HFF-Myc (cell line): Measurements from ENCODE around the gene KAZN.

Experiments used
- DNase-seq: peaks from one replicate; pipeline ENCODE4 v3.0.0-alpha.2; 2011; ENCODE audit warnings: low read depth; ENCODE audit errors: extremely low read depth
- H3K4me3 ChIP-seq: replicated peaks from 2 replicates; pipeline ENCODE4 v1.5.1; 2011; ENCODE audit warnings: low read depth, mild to moderate bottlenecking, control low read depth, low read length
- CTCF ChIP-seq: IDR thresholded peaks from 2 replicates; pipeline ENCODE4 v1.5.1; 2012; ENCODE audit warnings: mild to moderate bottlenecking, low read depth, low read length, control low read depth; ENCODE audit errors: missing control alignments

KAZN gene

GRCh38 chr1:14855801-14856200 lies 257.3 kb downstream of the KAZN start:
- no peak overlapping the region for H3K4me3 ChIP-seq
- no peak for TF ChIP-seq CTCF
- DNase-seq: no peak

DNA sequence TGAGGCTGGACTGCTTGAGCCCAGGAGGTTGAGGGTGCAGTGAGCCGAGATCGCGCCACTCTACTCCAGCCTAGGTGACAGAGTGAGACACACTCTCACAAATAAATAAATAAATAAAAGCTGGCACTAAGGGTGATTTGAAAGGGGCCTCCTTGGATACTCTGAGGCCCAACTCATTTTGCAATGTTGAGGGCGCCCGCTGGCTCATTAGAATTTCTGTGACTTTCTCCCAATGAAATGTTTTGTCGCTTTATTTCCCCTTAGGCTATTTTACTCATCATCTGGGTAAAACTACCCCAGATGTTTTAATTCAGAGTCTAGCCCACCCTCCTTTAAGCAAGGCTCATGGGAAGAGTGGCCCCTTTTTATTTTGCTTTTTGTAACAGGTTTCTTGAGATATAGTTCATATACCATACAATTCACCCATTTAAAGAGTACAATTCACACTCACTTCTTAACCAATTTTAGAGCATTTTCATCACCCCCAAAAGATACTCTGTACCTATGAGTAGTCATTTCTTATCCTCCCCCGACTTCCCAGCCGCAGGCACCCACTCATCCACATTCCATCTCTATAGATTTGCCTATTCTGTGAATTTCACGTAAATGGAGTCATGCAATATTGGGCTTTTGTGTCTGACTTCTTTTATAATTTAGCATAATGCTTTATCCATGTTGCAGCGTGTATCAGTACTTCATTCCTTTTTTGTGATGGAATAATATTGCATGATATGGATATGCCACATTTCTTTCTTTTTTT lies 259.1 kb downstream of the KAZN start:
- DNase-seq: no peak
- no peak for TF ChIP-seq CTCF
- no peak overlapping the region for H3K4me3 ChIP-seq

DNA sequence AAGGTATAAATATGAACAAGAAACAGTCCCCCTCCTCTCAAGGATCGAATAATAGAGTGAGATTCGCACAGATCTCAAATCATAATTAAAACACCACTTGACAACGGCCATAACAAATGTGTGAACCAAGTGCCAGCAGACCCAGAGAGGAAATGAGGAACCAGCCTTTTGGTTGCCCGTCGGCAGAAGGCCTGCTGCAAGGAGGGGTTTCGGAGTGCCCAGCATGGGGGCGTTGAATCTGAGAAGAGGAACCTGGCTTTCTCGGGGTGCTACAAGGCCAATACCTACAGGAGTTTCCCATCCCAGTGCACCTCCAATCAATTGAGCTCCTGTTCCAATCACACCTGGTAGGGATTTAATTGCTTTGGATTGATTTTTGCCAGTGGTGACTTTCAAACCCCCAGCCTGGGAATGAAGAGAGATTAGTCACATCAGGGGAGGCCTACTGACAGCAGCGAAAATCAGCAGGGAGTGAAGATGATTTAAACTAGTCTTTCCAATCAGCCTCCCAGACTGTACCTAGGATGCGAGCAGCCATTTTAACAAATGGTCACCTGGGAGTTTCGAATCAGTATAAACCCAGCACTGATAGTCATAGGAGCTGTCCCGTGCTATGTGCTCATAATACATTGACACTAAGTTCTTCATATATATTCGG lies 263.8 kb downstream of the KAZN start:
- no peak overlapping the region for H3K4me3 ChIP-seq
- TF ChIP-seq CTCF: no peak
- DNase-seq: no peak

DNA sequence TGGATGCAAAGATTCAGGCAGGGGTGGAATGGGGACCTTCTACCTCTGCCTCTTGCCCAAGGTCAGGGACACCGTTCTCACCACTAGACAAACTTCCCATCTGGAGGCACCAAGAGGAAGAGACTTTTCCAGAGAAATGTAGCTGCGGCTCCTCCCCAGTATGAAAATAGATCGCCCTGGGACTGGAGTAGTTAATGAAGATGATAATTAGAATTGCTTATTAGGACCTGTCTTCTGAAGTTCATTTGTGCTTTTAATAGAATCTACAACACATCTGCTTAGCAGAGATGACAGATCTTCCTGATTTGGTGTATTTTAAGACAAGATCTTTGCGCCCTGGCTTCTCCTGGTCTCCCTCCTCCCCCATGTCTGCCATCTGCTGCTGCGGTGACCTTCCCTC lies 266.6 kb downstream of the KAZN start:
- TF ChIP-seq CTCF: no peak
- DNase-seq: no peak
- no peak overlapping the region for H3K4me3 ChIP-seq

DNA sequence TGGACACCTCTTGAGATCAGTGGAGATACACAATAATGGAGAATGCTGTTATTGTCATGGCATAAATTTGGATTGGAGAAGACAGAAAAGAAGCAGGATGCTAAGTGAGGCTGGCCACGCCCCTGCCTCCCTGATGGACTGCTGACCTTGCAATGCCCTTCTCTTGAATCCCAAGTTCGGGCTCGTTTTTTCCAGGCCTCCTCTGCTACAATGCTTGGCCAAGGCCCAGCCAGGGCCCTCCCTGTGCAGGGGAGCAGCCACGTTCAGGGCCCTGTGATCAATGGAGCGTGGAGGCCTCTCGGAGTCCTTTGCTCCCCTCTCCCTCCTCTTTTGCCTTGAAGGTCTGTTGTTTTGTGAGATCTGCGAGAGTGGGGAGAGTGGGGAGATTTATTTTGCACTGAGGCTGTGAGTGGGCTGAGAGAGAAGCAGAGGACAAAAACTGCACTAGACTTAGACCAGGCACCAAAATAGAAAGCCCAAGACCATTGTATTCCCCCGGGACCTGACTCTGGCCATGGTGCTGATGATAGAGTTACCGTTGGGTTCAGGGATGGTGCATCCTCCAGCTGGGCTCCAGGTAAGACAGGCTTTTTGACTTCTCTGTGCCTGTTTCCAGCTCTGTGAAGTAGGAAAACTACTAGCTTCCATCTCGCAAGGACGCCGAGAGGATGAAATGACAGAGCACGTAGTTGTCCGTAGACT lies 268.6 kb downstream of the KAZN start:
- no peak for TF ChIP-seq CTCF
- no peak for DNase-seq
- H3K4me3 ChIP-seq: no peak overlapping the region

GRCh38 chr1:14869187-14869586 lies 270.7 kb downstream of the KAZN start:
- no peak overlapping the region for H3K4me3 ChIP-seq
- no peak for DNase-seq
- TF ChIP-seq CTCF: no peak
